CD4-positive, alpha-beta T cell treated with Interleukin-2 at 100 ng/mL for 4 hours (primary cell): ENCODE data around the gene LMCD1.

ENCODE experiments used
- DNase-seq: peaks from one replicate; pipeline ENCODE4 v3.0.0-alpha.2; 2020; ENCODE audit warnings: low spot score

The LMCD1 gene

GRCh38 chr3:8505621-8506020, 4.0 kb downstream of the LMCD1 start:
- no peak for DNase-seq

- DNase-seq, result no peak
Measured at GRCh38 chr3:8506571-8507061, 5.0 kb downstream of the LMCD1 start.

GRCh38 chr3:8507496-8507895, 5.9 kb downstream of the LMCD1 start:
- no peak for DNase-seq

DNA sequence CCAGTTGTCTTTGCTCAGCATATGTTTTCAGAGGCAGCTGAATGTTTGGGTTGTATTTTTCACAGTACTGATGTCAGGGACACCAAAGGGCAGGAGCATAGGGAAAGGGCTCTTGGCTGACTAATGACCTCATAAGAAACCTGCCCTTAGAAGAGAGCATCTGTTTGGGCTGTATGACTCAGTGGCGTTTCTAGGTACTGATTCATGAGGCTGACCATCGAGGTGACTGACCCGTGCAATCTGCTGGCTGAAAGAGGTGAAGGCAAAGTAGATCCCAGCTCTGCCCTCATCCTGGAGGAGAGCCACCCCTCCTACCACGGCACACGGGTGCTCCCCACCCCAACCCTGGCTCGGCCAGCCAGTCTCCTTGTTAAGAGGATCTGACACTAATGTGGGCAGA, 8.3 kb downstream of the LMCD1 start:
- no peak for DNase-seq

- DNase-seq, result no peak
Measured at GRCh38 chr3:8512234-8512633, 10.6 kb downstream of the LMCD1 start.

- DNase-seq, result no peak
Measured at GRCh38 chr3:8516047-8516661, 14.5 kb downstream of the LMCD1 start.

GRCh38 chr3:8516783-8517182, 15.2 kb downstream of the LMCD1 start:
- DNase-seq, result no peak

- no peak for DNase-seq
Measured at GRCh38 chr3:8517487-8517886, 15.9 kb downstream of the LMCD1 start.

GRCh38 chr3:8518138-8518537, 16.5 kb downstream of the LMCD1 start:
- no peak for DNase-seq

- DNase-seq, result no peak
Measured at GRCh38 chr3:8519156-8519555, 17.5 kb downstream of the LMCD1 start.

- no peak for DNase-seq
Measured at GRCh38 chr3:8519774-8520448, 18.3 kb downstream of the LMCD1 start.

DNA sequence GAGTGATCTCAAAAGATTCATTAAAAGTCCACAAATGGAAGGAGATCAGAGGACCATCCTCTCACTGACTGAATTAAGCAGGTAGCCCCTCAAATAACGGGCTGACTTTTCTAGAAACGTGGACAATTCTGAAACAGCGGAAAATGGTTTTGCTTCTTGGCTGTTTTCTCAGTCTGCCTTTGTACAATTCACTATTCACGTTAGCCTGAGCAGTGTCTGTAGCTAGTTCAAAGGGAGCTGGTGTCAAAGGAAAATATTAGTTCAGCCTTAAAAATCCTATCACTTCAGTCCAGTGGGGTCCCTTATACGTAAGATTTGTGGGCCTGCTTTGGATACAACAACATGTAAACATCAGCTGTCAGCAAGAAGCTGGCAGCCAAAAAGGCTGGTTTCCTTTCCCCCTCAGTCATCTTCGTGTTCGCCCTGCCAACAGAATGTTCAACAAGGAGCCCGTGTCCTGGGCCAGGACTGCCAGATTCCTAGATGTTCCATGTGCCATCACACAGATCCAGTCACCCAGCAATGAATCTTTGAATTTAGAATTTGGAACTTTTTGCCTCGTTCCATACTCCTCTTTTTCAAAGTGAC, 19.3 kb downstream of the LMCD1 start:
- DNase-seq, result no peak

GRCh38 chr3:8523041-8523440, 21.4 kb downstream of the LMCD1 start:
- no peak for DNase-seq

GRCh38 chr3:8524249-8524648, 22.6 kb downstream of the LMCD1 start:
- no peak for DNase-seq

DNA sequence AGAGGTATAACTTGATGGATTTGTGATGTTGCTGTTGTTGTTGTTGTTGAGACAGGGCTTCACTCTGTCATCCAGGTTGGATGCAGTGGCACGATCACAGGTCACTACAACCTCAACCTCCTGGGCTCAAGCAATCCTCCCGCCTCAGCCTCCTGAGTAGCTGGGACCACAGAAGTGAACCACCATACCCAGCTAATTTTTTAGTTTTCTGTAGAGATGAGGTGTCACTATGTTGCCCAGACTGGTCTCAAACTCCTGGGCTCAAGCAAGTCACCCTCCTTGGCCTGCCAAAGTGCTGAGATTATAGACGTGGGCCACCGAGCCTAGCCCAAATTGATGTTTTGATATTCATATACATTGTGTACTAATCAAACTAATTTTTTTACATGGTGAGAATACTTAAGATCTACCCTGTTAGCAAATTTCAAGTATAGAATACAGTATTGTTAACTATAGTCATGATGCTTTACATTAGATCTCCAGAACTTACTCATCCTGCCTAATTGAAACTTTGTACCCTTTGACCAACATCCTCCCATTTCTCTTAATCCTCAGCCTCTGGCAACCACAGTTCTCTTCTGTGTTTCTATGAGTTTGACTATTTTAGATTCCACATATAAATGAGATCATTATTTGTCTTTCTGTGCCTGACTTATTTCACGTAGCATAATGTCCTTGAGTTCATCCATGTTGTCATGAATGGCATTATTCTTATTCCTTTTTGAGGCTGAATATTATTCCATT, 23.2 kb downstream of the LMCD1 start:
- DNase-seq, result no peak

- DNase-seq, result no peak
Measured at GRCh38 chr3:8525893-8526292, 24.3 kb downstream of the LMCD1 start.

GRCh38 chr3:8529181-8529637, 27.6 kb downstream of the LMCD1 start:
- DNase-seq, result no peak

DNA sequence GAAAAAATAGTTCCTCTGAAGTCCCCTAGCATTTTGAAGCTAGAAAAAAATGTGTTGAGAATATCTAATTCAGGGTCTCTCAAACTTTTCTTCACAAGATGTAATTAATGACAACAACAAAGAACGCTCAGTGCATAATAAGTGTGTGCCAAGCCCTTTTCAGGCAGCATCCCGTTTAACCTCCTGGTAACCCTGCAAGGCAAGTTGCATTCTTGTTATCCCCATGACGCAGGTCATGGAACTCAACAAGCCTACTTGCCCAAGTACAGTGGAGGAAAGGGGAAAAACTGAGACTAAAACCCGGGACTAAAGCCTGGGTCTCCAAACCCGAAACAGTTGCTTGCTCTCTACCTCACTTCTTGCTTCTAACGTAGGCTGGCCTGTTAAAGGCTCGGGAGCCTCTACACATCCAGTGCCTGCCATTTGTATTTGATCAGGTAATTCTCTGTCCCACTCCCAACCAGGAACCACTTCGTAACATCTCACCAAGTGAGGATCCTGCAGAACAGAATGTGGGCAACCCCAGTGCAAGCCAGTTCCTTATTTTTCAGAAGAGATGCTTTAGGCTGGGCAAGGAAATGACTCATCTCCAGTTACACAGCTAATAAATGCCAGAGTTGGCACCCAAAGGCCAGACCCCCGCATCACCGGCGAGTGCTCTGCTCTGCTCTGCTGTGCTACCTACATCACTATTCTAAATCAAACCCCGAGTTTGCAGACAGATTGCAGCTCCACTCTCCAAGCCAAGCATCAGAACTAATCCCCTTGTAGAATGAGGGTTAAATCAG, 28.3 kb downstream of the LMCD1 start:
- peak; percentile 2 for DNase-seq

GRCh38 chr3:8530581-8530980, 29.0 kb downstream of the LMCD1 start:
- no peak for DNase-seq

GRCh38 chr3:8532251-8532871, 30.7 kb downstream of the LMCD1 start:
- DNase-seq, result no peak
